Measurements from ENCODE around the gene DUSP3.

Gene DUSP3

GRCh38 chr17:43778337-43779144 is at the start of gene DUSP3:
Gene DUSP3 (minus strand): TSS chr17:43778977. CDS start chr17:43778924, 53 bp downstream.
- peak; percentile 61 for DNase-seq (ENCODE audit: low read depth)

GRCh38 chr17:43827596-43827995 is 48.8 kb upstream of the DUSP3 start:
- no peak for DNase-seq (ENCODE audit: low read depth)

- no peak for DNase-seq (ENCODE audit: low read depth)
Observed at GRCh38 chr17:43826206-43826605, 47.4 kb upstream of the DUSP3 start.

GRCh38 chr17:43825567-43825966 is 46.8 kb upstream of the DUSP3 start:
- no peak for DNase-seq (ENCODE audit: low read depth)

GRCh38 chr17:43823350-43824084 is 44.7 kb upstream of the DUSP3 start:
- no peak for DNase-seq (ENCODE audit: low read depth)

- DNase-seq (ENCODE audit: low read depth) = no peak
Observed at GRCh38 chr17:43822570-43823190, 43.9 kb upstream of the DUSP3 start.

GRCh38 chr17:43820759-43821158 is 42.0 kb upstream of the DUSP3 start:
- no peak for DNase-seq (ENCODE audit: low read depth)

- DNase-seq (ENCODE audit: low read depth) = no peak
Observed at GRCh38 chr17:43818966-43819365, 40.2 kb upstream of the DUSP3 start.

- DNase-seq (ENCODE audit: low read depth) = no peak
Observed at GRCh38 chr17:43817826-43818225, 39.0 kb upstream of the DUSP3 start.

- DNase-seq (ENCODE audit: low read depth) = no peak
Observed at GRCh38 chr17:43816336-43817320, 37.9 kb upstream of the DUSP3 start.

GRCh38 chr17:43814714-43815113 is 35.9 kb upstream of the DUSP3 start:
- DNase-seq (ENCODE audit: low read depth) = no peak

GRCh38 chr17:43814026-43814425 is 35.2 kb upstream of the DUSP3 start:
- no peak for DNase-seq (ENCODE audit: low read depth)

- no peak for DNase-seq (ENCODE audit: low read depth)
Observed at GRCh38 chr17:43813386-43813785, 34.6 kb upstream of the DUSP3 start.

GRCh38 chr17:43812396-43813265 is 33.9 kb upstream of the DUSP3 start:
- no peak for DNase-seq (ENCODE audit: low read depth)

- DNase-seq (ENCODE audit: low read depth) = no peak
Observed at GRCh38 chr17:43810823-43811222, 32.0 kb upstream of the DUSP3 start.

GRCh38 chr17:43810226-43810715 is 31.5 kb upstream of the DUSP3 start:
- DNase-seq (ENCODE audit: low read depth) = no peak

GRCh38 chr17:43809121-43809520 is 30.3 kb upstream of the DUSP3 start:
- DNase-seq (ENCODE audit: low read depth) = no peak

GRCh38 chr17:43808076-43808475 is 29.3 kb upstream of the DUSP3 start:
- DNase-seq (ENCODE audit: low read depth) = no peak

- no peak for DNase-seq (ENCODE audit: low read depth)
Observed at GRCh38 chr17:43805117-43805516, 26.3 kb upstream of the DUSP3 start.

GRCh38 chr17:43803758-43804157 is 25.0 kb upstream of the DUSP3 start:
- DNase-seq (ENCODE audit: low read depth) = no peak

GRCh38 chr17:43801844-43802243 is 23.1 kb upstream of the DUSP3 start:
- no peak for DNase-seq (ENCODE audit: low read depth)

Measured in non-pigmented ciliary epithelial cell (primary cell).